Sigmoid colon (tissue), 4 donors: Measurements from ENCODE around the gene CCDC81.

Experiments
- EP300 ChIP-seq, 4 donors: sonication (generic); formaldehyde crosslinking; IDR thresholded peaks; one replicate each; pipeline ENCODE4 v1.6.1; 2017; ENCODE audit warnings: antibody characterized with exemption in 4 of 4
- POLR2A ChIP-seq, 2 donors: fragments of 450-650 bp; IDR thresholded peaks; one replicate each; pipeline ENCODE4 v1.6.1; 2016; ENCODE audit warnings: antibody characterized with exemption in 2 of 2, mild to moderate bottlenecking in 2 of 2, moderate library complexity in 2 of 2
- POLR2AphosphoS5 ChIP-seq, 4 donors: sonication (generic); formaldehyde crosslinking; IDR thresholded peaks; one replicate each; pipeline ENCODE4 v1.6.1; 2017; ENCODE audit warnings: antibody characterized with exemption in 4 of 4
- TF ChIP-seq, protein P1 (sequence below), 4 experiments: fragments of 450-650 bp in 3 of 4; fragments of 200-600 bp in 1 of 4; IDR thresholded peaks; one replicate each; pipeline ENCODE4 v1.5.1; 2016 to 2019; ENCODE audit warnings: antibody characterized with exemption in 4 of 4, mild to moderate bottlenecking in 3 of 4, moderate library complexity in 2 of 4

DNA sequence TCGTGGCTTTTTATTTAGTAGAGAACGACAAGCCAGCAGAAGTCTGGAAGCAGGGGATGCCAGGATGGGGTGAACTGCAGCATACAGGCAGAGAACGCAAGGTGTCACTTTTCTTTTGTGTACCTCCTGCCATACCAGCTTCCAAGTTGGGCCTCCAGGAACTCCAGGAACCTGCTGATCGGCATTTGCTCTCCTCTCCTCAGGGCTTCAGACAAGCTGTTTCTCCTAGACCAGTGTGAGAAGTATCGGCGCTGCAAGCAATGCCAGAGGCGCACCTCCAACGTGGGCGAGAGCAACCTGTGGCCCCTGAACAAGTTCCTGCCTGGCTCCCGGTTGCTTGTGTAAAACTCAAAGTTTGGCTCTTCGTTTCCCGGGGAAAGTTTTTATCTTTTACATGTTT lies 47.7 kb downstream of the CCDC81 start:
- TF ChIP-seq, protein P1, sequence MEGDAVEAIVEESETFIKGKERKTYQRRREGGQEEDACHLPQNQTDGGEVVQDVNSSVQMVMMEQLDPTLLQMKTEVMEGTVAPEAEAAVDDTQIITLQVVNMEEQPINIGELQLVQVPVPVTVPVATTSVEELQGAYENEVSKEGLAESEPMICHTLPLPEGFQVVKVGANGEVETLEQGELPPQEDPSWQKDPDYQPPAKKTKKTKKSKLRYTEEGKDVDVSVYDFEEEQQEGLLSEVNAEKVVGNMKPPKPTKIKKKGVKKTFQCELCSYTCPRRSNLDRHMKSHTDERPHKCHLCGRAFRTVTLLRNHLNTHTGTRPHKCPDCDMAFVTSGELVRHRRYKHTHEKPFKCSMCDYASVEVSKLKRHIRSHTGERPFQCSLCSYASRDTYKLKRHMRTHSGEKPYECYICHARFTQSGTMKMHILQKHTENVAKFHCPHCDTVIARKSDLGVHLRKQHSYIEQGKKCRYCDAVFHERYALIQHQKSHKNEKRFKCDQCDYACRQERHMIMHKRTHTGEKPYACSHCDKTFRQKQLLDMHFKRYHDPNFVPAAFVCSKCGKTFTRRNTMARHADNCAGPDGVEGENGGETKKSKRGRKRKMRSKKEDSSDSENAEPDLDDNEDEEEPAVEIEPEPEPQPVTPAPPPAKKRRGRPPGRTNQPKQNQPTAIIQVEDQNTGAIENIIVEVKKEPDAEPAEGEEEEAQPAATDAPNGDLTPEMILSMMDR (IDR thresholded peaks at IDR 0.05) = no peak
- TF ChIP-seq POLR2AphosphoS5 (IDR thresholded peaks at IDR 0.05) (no peak), POLR2A (IDR thresholded peaks at IDR 0.05) (no peak), EP300 (IDR thresholded peaks at IDR 0.05) (no peak)
